Measurements from ENCODE around the gene SAP25.
"Not testable (repeated sequence)": the region's sequence is repeated elsewhere in the genome, so short reads cannot be mapped to it uniquely, and the experiment has no call there.

The SAP25 gene

DNA sequence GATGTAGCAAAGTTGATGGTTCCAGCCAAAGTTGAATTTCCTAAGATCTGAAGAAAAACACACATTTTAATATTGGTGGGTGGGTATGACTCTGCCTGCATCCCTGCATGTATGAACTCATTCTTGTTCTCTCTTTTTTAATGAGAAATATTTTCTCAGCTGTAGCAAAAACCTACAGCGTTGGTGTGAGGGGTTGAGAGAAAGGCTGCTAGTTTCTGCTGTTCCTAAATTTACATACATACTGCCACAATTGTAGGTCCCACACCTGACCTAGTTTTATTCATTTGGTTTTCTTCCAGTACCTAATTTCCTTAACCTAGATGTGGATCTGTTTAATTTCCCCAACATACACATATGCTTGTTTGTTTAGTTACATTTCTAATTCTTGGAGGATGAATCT, 30.1 kb downstream of the SAP25 start:
- TF ChIP-seq, protein P1, sequence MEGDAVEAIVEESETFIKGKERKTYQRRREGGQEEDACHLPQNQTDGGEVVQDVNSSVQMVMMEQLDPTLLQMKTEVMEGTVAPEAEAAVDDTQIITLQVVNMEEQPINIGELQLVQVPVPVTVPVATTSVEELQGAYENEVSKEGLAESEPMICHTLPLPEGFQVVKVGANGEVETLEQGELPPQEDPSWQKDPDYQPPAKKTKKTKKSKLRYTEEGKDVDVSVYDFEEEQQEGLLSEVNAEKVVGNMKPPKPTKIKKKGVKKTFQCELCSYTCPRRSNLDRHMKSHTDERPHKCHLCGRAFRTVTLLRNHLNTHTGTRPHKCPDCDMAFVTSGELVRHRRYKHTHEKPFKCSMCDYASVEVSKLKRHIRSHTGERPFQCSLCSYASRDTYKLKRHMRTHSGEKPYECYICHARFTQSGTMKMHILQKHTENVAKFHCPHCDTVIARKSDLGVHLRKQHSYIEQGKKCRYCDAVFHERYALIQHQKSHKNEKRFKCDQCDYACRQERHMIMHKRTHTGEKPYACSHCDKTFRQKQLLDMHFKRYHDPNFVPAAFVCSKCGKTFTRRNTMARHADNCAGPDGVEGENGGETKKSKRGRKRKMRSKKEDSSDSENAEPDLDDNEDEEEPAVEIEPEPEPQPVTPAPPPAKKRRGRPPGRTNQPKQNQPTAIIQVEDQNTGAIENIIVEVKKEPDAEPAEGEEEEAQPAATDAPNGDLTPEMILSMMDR (IDR thresholded peaks at IDR 0.05; ENCODE audit: extremely low read depth, missing control alignments): no peak
- DNase-seq (ENCODE audit: low spot score): no peak

DNA sequence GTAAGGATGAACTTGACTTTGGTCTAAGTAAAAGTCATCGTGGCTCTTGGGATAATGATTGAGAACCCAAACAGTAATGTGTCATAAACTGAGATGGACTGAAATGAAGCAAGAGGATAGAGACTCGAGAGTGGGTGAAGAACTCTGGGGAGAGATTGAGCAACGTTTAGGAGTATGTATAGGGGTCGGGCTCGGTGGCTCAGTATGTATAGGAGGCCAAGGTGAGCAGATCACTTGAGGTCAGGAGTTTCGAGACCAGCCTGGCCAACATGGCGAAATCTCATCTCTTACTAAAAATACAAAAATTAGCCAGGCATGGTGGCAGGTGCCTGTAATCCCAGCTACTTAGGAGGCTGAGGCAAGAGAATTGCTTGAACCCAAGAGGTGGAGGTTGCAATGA, 32.4 kb downstream of the SAP25 start:
- not testable (repeated sequence) for DNase-seq (ENCODE audit: low spot score)

DNA sequence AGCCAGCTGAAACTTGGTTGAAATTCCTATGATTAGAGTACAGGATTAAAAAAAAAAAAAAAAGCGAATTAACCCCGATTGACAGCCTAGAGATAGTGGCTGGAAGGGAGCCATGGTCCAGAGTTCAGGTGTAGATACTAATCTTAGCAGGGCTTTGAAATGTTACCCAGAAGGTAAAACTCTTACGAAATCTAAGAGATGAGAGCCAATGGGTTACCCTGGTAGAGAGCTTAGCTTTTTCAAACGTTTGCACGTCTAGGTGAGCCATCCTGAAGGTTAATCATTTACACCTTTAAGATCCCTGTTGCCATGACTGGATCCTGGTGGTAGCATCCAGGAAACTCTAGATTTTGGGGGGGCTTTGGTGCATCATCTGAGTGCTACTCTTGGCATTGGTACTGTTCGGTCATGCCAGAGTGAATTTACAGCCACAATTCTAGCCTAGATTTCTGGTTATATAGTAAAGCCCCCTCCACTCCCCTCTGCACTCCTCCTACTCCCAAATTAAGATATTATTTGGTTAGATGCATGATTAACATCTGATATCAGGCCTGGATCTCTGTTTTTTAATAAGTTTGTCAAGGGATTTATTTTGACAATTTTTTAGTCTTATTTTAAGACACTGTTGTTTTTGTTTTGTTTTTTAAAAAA, 33.5 kb downstream of the SAP25 start:
- no peak for DNase-seq (ENCODE audit: low spot score)
- TF ChIP-seq, protein P1 (IDR thresholded peaks at IDR 0.05; ENCODE audit: extremely low read depth, missing control alignments): no peak

DNA sequence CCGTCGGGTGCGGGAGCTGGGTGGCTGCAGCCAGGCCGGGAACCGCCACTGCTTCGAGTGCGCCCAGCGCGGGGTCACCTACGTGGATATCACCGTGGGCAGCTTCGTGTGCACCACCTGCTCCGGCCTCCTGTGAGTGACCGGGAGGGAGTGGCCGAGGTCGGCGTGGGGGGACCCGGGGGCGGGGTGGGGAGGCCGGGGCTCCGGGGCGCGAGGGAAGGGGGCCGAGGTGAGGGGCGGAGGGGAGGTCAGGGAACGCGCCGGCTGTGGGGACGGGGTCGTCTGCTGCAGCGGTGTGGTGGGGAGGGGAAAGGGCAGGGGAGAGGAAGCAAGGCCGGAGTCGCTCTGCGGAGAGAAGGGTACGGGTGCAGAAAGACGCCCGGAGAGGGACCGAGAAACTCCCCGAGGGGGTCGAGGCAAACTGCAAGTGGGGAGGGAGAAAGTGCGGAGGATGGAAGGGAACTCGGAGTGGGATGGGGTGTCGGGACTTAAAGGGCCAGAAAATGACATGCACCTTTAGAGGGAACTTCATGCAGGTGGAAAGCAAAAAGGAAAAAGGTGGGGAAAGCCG, 34.2 kb downstream of the SAP25 start:
- no peak for DNase-seq (ENCODE audit: low spot score)
- TF ChIP-seq, protein P1 (IDR thresholded peaks at IDR 0.05; ENCODE audit: extremely low read depth, missing control alignments): no peak

DNA sequence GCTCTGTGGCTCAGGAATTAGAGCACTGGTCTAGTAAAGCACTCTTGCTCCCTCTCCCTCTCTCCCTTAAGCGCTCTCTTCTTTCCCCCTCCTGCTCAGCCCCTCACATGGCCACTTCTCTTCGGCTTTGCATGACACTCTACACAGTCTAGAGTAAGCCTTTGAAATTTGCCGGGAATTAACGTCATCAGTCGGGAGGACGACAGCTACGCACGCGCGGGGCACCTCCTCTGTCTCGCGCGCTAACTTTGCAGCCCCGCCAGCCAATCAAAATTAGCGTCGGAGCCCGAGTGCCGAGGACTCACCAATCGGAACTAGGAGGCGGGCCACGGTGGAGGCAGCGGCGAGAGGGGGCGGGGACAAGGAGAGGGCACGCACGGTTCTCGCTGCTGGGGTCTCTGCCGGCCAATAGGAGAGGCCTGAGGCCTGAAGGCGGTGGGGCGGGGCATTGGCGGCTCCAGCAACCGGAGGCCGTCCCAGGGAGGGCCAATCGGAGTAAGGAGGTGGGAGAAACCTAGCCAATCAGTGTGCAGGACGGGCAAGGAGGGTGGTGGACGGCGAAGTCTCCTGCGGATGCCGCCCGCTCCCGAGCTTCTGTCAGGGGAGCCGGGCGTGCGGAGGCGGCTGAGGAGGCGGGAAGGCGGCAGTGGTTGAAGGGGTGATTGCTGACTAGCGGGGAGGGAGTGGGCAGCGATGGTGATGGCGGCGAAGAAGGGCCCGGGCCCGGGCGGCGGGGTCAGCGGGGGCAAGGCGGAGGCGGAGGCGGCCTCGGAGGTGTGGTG, 34.9 kb downstream of the SAP25 start, which contains the start of gene AGFG2:
TSS of gene AGFG2 (plus strand) at position 550 of the 782 bp plus-strand sequence. CDS start at position 694, 144 bp downstream.
- TF ChIP-seq, protein P1 (IDR thresholded peaks at IDR 0.05; ENCODE audit: extremely low read depth, missing control alignments): no peak
- DNase-seq (ENCODE audit: low spot score): peak; percentile 98

DNA sequence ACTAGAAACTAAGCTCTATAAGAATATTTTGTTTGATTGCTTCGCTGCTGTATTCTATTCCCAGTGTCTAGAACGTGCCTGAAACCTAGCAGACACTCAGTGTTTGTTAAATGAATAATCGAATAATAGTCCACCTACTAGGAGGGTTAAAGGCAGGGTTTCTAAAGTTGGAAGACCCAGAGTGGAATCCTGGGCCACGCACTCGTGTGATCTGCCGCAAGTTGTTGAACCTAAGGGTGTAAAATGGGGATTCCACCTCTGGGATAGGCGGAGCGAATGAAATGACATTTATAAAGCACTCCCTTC, 35.4 kb downstream of the SAP25 start:
- DNase-seq (ENCODE audit: low spot score): no peak
- TF ChIP-seq, protein P1 (IDR thresholded peaks at IDR 0.05; ENCODE audit: extremely low read depth, missing control alignments): no peak

DNA sequence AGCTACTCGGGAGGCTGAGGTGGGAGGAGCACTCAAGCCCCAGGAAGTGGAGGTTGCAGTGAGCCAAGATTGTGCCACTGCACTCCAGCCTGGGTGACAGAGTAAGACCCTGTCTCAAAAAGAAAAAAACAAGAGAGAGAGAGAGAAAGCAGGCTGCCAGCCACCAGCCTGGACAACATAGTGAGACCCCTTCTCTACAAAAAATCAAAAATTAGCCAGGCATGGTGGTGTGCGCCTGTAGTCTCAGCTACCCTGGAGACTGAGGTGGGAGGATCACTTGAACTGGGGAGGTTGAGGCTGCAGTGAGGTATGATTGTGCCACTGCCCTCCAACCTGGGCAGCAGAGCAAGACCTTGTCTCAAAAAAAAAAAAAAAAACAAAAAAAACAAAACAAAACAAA, 37.0 kb downstream of the SAP25 start:
- not testable (repeated sequence) for DNase-seq (ENCODE audit: low spot score)

DNA sequence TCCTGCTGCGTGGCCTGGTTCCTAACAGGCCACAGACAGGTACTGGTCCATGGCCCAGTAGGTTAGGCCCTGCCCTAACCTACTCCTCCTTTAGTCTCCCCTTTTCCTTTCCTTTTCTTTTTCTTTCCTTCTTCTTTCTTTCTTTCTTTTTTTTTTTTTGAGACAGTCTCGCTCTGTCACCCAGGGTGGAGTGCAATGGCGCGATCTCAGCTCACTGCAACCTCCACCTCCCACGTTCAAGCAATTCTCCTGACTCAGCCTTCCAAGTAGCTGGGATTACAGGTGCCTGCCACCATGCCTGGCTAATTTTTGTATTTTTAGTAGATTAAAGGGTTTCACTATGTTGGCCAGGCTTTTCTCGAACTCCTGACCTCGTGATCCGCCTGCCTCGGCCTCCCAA, 37.7 kb downstream of the SAP25 start:
- DNase-seq (ENCODE audit: low spot score): not testable (repeated sequence)
